Rectal smooth muscle tissue (tissue), 1 donor: ENCODE measurements around the gene NPHS1.
"Not testable (repeated sequence)": the region's sequence is repeated elsewhere in the genome, so short reads cannot be mapped to it uniquely, and the experiment has no call there.

Experiments
- H3K27ac ChIP-seq: one replicate; pipeline ENCODE4 v1.7.0; 2013; ENCODE audit warnings: low read depth, low read length, inconsistent platforms
- H3K27me3 ChIP-seq: one replicate; pipeline ENCODE4 v1.7.0; 2013; ENCODE audit warnings: low read length; ENCODE audit not compliant: control insufficient read depth, insufficient read depth
- H3K36me3 ChIP-seq: one replicate; pipeline ENCODE4 v1.7.0; 2013; ENCODE audit warnings: low read length; ENCODE audit not compliant: control insufficient read depth, insufficient read depth
- H3K4me1 ChIP-seq: one replicate; pipeline ENCODE4 v1.7.0; 2013; ENCODE audit warnings: low read length; ENCODE audit not compliant: control insufficient read depth, insufficient read depth
- H3K4me3 ChIP-seq: one replicate; pipeline ENCODE4 v1.7.0; 2013; ENCODE audit warnings: low read length
- H3K9ac ChIP-seq: one replicate; pipeline ENCODE4 v1.7.0; 2013; ENCODE audit warnings: low read length

The NPHS1 gene

DNA sequence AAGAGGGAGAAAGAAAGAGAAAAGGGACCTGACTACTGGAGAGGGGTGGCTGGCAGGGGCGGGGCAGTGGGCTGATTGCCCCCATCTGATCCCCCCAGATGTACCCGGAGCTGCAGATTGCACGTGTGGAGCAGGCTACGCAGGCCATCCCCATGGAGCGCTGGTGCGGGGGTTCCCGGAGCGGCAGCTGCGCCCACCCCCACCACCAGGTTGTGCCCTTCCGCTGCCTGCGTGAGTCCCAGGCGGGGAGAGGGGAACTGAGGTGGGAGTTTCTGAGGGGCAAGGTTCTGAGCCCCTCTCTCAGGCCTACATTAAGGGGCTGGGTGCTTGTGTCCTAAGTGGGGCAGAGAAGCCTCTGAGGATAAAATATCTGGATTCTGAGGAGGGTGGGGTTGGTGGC, 18.5 kb upstream of the NPHS1 start:
- H3K27me3 ChIP-seq = peaks cover 11% of the 10 kb centered on the region
- H3K4me1 ChIP-seq = peaks cover 3% of the 10 kb centered on the region
- no peak overlapping the region for H3K9ac ChIP-seq
- H3K4me3 ChIP-seq = no peak overlapping the region
- no peaks in the 10 kb centered on the region for H3K36me3 ChIP-seq
- H3K27ac ChIP-seq = no peak overlapping the region

DNA sequence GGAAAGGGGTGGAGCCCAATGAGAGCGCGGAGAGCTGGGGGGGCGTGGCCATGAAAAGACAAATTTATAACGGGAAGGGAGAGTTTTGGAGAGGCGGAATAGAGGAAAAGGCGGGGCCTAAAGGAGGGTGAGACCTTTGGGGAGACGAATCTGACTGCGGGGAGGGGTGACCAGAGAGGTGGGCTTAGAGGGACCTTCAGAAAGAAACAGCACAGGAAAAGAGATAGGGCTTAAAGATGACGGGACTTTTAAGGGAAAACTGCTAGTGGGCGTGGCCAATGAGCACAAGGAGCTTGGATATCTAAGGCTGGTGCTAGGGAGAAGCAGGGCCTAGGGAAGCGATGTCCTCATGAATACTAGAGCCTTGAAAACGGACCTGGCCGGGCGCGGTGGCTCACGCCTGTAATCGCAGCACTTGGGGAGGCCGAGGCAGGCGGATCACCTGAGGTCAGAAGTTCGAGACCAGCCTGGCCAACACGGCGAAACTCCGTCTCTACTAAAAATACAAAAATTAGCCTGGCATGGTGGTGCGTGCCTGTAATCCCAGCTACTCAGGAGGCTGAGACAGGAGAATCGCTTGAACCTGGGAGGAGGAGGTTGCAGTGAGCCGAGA, 17.9 kb upstream of the NPHS1 start:
- not testable (repeated sequence) for H3K9ac ChIP-seq, H3K27ac ChIP-seq, H3K36me3 ChIP-seq, H3K4me1 ChIP-seq
- H3K27me3 ChIP-seq = peaks cover 11% of the 10 kb centered on the region
- H3K4me3 ChIP-seq = peak overlapping the region; percentile 10

DNA sequence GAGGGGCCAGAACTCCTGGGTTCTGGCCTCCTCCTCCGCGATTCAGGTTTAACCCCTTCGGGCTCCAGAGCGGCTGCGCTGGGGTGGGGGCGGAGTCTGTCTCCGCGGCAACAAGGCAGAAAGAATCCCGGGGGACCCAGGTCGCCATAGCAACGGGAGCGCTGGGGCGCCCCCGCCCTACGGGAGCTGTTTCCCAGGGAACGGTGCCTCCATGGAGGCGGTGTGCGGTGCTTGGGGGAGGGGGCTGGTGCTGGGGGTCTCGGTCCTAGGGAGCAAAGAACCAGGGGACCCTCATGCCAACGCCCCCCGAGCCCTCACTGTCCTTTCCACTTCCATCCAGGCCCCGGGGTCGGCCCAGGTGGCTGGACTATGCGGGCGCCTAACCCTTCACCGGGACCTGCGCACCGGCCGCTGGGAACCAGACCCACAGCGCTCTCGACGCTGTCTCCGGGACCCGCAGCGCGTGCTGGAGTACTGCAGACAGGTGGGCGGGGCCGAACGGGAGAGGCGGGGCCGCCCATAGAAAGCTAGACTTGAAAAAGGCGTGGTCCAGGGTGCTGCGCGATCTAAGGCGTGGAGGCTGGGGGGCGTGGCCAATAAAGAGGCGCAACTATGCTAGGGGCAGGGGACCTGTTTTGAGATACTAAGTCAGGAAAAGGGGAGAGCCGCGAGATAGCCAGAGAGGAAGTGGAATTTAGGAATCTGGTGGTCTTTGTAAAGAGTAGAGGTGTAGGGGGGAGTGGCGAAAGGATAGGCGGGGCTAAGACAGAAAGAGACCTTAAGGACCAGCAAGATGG, 17.2 kb upstream of the NPHS1 start:
- no peak overlapping the region for H3K9ac ChIP-seq
- peak overlapping the region; percentile 10 for H3K4me3 ChIP-seq
- no peak overlapping the region for H3K27ac ChIP-seq
- peaks cover 3% of the 10 kb centered on the region for H3K4me1 ChIP-seq
- H3K36me3 ChIP-seq = no peaks in the 10 kb centered on the region
- H3K27me3 ChIP-seq = peaks cover 11% of the 10 kb centered on the region

DNA sequence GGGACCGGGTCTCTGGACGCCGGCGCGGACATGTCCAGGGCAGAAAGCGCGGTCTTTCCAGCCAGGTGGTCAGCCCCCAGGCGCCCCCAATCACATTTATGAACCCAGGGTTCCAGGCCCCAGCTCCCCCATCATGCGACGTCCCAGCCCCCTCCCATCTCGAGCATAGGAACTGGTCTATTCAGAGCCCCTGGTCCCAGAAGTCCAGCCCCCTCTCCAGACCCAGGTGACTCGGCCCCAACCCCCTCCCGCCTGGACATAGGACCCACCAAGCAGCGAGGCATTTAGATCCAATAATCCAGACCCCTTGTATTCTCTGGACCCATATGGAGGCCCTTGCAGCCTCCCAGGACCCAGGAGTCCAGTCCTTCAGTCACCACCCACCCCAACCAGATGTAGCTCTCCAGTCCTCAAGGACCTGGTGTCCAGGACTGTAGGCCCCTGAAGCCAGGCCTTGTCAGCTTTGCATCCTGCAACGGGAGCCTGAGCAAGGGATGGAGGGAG, 16.6 kb upstream of the NPHS1 start:
- Histone ChIP-seq H3K4me3 (peak overlapping the region; percentile 10), H3K27ac (no peak overlapping the region), H3K36me3 (no peaks in the 10 kb centered on the region), H3K27me3 (peaks cover 11% of the 10 kb centered on the region), H3K4me1 (peaks cover 3% of the 10 kb centered on the region), H3K9ac (no peak overlapping the region)

DNA sequence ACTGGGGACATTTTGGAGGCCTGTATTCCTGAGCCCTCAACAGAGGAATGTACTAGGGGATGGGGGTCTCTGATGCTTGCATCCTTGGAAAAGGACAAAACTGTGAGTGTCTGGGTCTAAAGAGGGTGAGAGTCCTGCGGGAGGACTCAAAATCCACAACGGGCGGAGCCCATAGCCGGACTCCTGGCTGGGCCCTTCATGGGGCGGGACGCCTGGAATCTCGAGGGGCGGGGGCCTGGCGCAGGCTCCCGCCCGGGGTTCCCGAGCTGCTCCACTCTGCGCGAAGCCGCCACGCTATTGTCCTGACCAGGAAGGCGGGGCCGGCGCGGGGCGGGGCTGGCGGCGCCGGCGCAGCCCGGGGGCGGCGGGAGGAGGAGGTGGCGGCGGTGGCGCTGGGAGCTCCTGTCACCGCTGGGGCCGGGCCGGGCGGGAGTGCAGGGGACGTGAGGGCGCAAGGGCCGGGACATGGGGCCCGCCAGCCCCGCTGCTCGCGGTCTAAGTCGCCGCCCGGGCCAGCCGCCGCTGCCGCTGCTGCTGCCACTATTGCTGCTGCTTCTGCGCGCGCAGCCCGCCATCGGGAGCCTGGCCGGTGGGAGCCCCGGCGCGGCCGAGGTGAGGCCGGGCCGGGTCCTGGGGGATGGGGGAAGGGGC, 16.0 kb upstream of the NPHS1 start, which contains the start of gene APLP1:
TSS of gene APLP1 (plus strand) at position 403 of the 651 bp plus-strand sequence. CDS start at position 466, 63 bp downstream.
- no peak within 1 kb of the TSS for H3K9ac ChIP-seq
- peak within 1 kb of the TSS; percentile 10 for H3K4me3 ChIP-seq

DNA sequence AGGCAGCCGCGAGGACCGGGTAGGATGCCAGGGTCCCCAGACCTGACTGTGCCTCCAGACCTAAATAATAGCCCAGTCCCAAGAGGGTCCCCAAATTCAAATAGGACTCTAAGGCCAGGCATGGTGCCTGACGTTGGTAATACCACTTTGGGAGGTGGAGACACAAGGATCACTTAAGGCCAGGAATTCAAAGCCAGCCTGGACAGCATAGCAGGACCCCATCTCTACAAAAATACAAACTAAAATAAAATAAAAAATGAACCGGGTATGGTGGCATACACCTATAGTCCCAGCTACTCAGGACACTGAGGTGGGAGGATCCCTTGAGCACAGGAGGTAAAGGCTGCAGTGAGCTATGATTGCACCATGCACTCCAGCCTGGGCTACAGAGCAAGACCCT, 10.7 kb upstream of the NPHS1 start:
- H3K9ac ChIP-seq = no peak overlapping the region
- no peaks in the 10 kb centered on the region for H3K4me1 ChIP-seq
- no peaks in the 10 kb centered on the region for H3K36me3 ChIP-seq
- H3K27ac ChIP-seq = no peak overlapping the region
- peaks cover 21% of the 10 kb centered on the region for H3K27me3 ChIP-seq
- no peak overlapping the region for H3K4me3 ChIP-seq

More for the DNA sequence above, 16.0 kb upstream of the NPHS1 start, which contains the start of gene APLP1:
- Histone ChIP-seq H3K4me1 (peaks cover 3% of the 10 kb centered on the region), H3K36me3 (no peaks in the 10 kb centered on the region), H3K27ac (no peak within 1 kb of the TSS), H3K27me3 (peaks cover 11% of the 10 kb centered on the region)

DNA sequence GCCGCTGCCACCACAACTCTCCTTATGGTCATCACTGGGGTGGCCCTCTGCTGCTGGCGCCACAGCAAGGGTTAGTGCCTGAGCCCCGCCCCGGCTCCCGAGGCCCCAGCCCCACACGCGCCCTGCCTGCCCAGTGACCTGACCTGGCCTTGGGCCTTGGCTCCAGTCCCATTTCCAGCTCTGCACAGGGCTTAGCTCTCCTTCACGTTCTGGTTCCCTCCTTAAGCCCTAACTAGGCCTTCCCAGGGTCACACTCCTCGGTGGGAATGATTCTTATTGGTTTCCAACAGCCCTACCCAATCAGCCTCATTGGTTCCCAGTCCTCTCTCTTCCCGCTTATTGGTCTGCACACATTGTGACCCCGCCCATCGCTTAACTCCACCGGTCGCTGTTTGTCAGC, 10.2 kb upstream of the NPHS1 start:
- Histone ChIP-seq H3K27ac (no peak overlapping the region), H3K4me1 (no peaks in the 10 kb centered on the region), H3K4me3 (no peak overlapping the region), H3K36me3 (no peaks in the 10 kb centered on the region), H3K27me3 (peaks cover 21% of the 10 kb centered on the region), H3K9ac (no peak overlapping the region)

DNA sequence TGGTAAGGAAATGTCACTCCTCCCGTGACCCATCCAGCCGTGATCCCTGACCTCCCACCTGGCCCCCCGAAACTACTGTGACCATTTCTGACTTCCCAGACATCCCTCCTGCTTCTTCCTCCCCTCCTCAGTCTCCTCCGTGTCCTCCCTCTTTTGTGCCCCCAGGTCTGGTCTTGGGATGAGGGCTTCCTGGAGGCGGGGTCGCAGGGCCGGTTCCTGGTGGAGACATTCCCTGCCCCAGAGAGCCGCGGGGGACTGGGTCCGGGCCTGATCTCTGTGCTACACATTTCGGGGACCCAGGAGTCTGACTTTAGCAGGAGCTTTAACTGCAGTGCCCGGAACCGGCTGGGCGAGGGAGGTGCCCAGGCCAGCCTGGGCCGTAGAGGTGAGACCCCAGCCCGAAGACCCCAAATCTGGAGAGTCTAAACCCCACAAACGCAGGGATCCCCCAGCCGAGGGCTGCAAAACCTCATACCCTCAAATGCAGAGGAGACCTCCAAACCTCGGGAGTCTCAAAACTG, 9.4 kb upstream of the NPHS1 start:
- Histone ChIP-seq H3K27me3 (peaks cover 24% of the 10 kb centered on the region), H3K4me3 (no peak overlapping the region), H3K36me3 (no peaks in the 10 kb centered on the region), H3K27ac (no peak overlapping the region), H3K9ac (no peak overlapping the region), H3K4me1 (no peaks in the 10 kb centered on the region)

DNA sequence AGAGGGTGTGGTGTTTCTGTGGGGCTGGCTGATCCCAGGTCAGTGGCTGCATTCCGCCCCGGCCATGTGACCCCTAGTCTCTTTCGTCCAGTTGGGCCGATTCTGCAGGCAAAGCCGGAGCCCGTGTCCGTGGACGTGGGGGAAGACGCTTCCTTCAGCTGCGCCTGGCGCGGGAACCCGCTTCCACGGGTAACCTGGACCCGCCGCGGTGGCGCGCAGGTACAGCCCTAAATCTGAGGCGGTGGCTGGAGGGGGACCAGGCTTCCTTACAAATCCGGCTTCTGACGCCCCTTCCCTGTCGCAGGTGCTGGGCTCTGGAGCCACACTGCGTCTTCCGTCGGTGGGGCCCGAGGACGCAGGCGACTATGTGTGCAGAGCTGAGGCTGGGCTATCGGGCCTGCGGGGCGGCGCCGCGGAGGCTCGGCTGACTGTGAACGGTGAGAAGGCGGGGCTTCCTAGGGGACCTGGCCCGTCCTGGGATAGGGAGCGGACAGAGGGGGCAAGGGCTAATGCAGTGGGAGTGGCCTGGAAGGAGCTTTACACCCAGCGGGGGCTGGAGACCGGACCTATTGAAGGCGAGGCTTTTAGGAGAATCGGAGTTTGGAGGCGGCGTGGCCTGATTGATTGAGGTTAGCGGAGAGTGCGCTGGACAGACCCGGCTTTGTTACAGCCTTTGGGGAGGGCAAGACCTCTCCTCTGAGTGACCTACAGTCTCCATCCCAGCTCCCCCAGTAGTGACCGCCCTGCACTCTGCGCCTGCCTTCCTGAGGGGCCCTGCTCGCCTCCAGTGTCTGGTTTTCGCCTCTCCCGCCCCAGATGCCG, 8.7 kb upstream of the NPHS1 start:
- Histone ChIP-seq H3K9ac (no peak overlapping the region), H3K4me3 (no peak overlapping the region), H3K27ac (no peak overlapping the region), H3K4me1 (no peaks in the 10 kb centered on the region), H3K36me3 (no peaks in the 10 kb centered on the region), H3K27me3 (peaks cover 29% of the 10 kb centered on the region)

DNA sequence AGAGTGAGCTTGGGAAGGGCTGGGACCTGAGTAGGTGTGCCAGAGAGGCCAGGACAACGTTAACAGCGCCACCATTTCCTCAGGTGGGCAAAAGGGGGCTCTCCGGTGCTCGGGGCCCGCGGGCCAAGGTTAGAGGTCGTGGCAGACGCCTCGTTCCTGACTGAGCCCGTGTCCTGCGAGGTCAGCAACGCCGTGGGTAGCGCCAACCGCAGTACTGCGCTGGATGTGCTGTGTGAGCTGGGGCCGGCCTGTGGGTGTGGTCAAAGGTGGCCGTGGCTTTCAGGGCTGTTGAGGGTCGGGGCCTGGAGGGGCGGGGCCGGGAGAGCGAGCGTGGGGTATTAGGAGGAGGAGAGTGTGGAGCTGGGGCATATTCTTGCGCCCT, 8.1 kb upstream of the NPHS1 start:
- Histone ChIP-seq H3K4me3 (no peak overlapping the region), H3K4me1 (no peaks in the 10 kb centered on the region), H3K9ac (no peak overlapping the region), H3K27ac (no peak overlapping the region), H3K27me3 (peaks cover 31% of the 10 kb centered on the region), H3K36me3 (no peaks in the 10 kb centered on the region)

DNA sequence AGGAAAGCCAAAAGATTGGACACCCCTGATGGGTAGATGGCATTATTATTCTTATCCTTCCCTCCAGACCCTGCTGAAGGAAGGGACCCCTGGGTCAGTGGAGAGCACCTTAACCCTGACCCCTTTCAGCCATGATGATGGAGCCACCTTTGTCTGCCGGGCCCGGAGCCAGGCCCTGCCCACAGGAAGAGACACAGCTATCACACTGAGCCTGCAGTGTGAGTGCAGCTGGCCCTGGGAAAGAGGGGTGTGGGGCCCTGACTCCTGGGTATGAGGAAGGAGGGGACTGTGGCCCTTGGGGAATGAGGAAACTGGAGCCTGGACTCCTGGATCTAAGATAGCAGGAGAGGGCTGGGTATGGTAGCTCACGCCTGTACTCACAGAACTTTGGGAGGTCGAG, 7.1 kb upstream of the NPHS1 start:
- Histone ChIP-seq H3K36me3 (no peaks in the 10 kb centered on the region), H3K4me3 (no peak overlapping the region), H3K4me1 (no peaks in the 10 kb centered on the region), H3K27ac (no peak overlapping the region), H3K27me3 (peaks cover 35% of the 10 kb centered on the region), H3K9ac (no peak overlapping the region)

DNA sequence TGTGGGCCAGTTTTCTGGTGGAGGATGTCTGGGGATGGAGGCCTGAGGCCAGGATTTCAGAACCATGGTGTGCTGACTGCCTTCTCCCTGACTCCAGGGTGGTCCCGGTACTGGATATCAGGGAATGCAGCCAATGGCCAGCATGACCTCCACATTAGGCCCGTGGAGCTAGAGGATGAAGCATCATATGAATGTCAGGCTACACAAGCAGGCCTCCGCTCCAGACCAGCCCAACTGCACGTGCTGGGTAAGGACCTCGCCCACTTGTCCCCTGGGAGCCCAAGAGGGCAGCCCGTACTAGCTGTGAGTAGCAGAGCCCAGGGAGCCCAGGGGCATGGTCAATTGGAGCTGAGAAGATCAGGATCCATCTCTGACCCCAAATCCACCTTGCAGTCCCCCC, 6.0 kb upstream of the NPHS1 start:
- no peak overlapping the region for H3K4me3 ChIP-seq
- H3K9ac ChIP-seq = no peak overlapping the region
- no peaks in the 10 kb centered on the region for H3K4me1 ChIP-seq
- no peak overlapping the region for H3K27ac ChIP-seq
- H3K36me3 ChIP-seq = no peaks in the 10 kb centered on the region
- H3K27me3 ChIP-seq = peaks cover 35% of the 10 kb centered on the region
